Sigmoid colon (tissue), 3 donors: ENCODE results near the gene CERS6.

Experiments
- CTCF ChIP-seq, 4 experiments: fragments of 450-650 bp in 3 of 4; fragments of 200-600 bp in 1 of 4; IDR thresholded peaks; one replicate each; pipeline ENCODE4 v1.5.1; 2016 to 2019; ENCODE audit warnings: antibody characterized with exemption in 4 of 4, mild to moderate bottlenecking in 3 of 4, moderate library complexity in 2 of 4
- POLR2A ChIP-seq, 2 donors: fragments of 450-650 bp; IDR thresholded peaks; one replicate each; pipeline ENCODE4 v1.6.1; 2016; ENCODE audit warnings: antibody characterized with exemption in 2 of 2, mild to moderate bottlenecking in 2 of 2, moderate library complexity in 2 of 2

- no peak for TF ChIP-seq CTCF (IDR thresholded peaks at IDR 0.05)
- TF ChIP-seq POLR2A (IDR thresholded peaks at IDR 0.05) = no peak
These were observed 262.6 kb downstream of the CERS6 start for GRCh38 chr2:168718622-168719021.
